Effector memory CD8-positive, alpha-beta T cell (primary cell): Measurements from ENCODE around the gene ARL4A.

Experiments
- ATAC-seq: fragments of 150-1000 bp; cut with Tn5 transposase; replicated peaks from 2 replicates; pipeline ENCODE4 v1.10.0; 2021; ENCODE audit warnings: mild to moderate bottlenecking, moderate library complexity
- DNase-seq, 3 experiments: peaks; one replicate each; pipeline ENCODE4 v3.0.0; 2021
- H3K27ac Mint-ChIP-seq, 2 donors: one replicate each; pipeline ENCODE4 v1.8.0; 2022; ENCODE audit warnings: mild to moderate bottlenecking in 2 of 2, mixed read lengths in 2 of 2, moderate library complexity in 2 of 2
- H3K27me3 Mint-ChIP-seq, 2 donors: one replicate each; pipeline ENCODE4 v1.8.0; 2022; ENCODE audit warnings: mixed read lengths in 2 of 2
- H3K36me3 Mint-ChIP-seq: one replicate; pipeline ENCODE4 v1.8.0; 2022; ENCODE audit warnings: mild to moderate bottlenecking, moderate library complexity, mixed read lengths; ENCODE audit not compliant: insufficient read depth
- H3K4me1 Mint-ChIP-seq, 2 donors: one replicate each; pipeline ENCODE4 v1.8.0; 2022; ENCODE audit warnings: low read depth in 2 of 2, mixed read lengths in 2 of 2
- H3K4me3 Mint-ChIP-seq, 2 donors: one replicate each; pipeline ENCODE4 v1.8.0; 2022; ENCODE audit warnings: mild to moderate bottlenecking in 2 of 2, mixed read lengths in 2 of 2, moderate library complexity in 2 of 2
- H3K9me3 Mint-ChIP-seq, 2 donors: one replicate each; pipeline ENCODE4 v1.8.0; 2022; ENCODE audit warnings: mixed read lengths in 2 of 2

The ARL4A gene

GRCh38 chr7:12729112-12729511 is 41.7 kb downstream of the ARL4A start:
- H3K27me3 Mint-ChIP-seq: no peaks in the 10 kb centered on the region
- H3K4me3 Mint-ChIP-seq: no peak overlapping the region
- H3K36me3 Mint-ChIP-seq: peaks cover 2% of the 10 kb centered on the region
- DNase-seq (no peak), ATAC-seq (no peak)
- H3K9me3 Mint-ChIP-seq: no peaks in the 10 kb centered on the region
- H3K27ac Mint-ChIP-seq: no peak overlapping the region
- peaks cover 7 to 15% of the 10 kb centered on the region in 2 donors for H3K4me1 Mint-ChIP-seq

- Mint-ChIP-seq H3K36me3 (peaks cover 2% of the 10 kb centered on the region), H3K27me3 (no peaks in the 10 kb centered on the region), H3K27ac (peak overlapping the region; percentile 13 to 61), H3K9me3 (no peaks in the 10 kb centered on the region), H3K4me1 (peaks cover 7 to 21% of the 10 kb centered on the region in 2 donors), H3K4me3 (peak overlapping the region in 1 of 2 donors; percentile 32)
- DNase-seq (no peak), ATAC-seq (peak; percentile 29)
Measured at GRCh38 chr7:12730523-12730922, 43.1 kb downstream of the ARL4A start.

- Mint-ChIP-seq H3K4me1 (peaks cover 7 to 21% of the 10 kb centered on the region in 2 donors), H3K27ac (peak overlapping the region; percentile 13 to 61), H3K36me3 (peaks cover 2% of the 10 kb centered on the region), H3K27me3 (no peaks in the 10 kb centered on the region), H3K4me3 (peak overlapping the region; percentile 2 to 47), H3K9me3 (no peaks in the 10 kb centered on the region)
- DNase-seq: no peak
- ATAC-seq: peak; percentile 76
Measured at GRCh38 chr7:12731214-12731656, 43.8 kb downstream of the ARL4A start.

GRCh38 chr7:12731775-12732174 is 44.3 kb downstream of the ARL4A start:
- Mint-ChIP-seq H3K27ac (no peak overlapping the region), H3K4me3 (no peak overlapping the region), H3K4me1 (peaks cover 7 to 21% of the 10 kb centered on the region in 2 donors), H3K27me3 (no peaks in the 10 kb centered on the region), H3K9me3 (no peaks in the 10 kb centered on the region), H3K36me3 (peaks cover 5% of the 10 kb centered on the region)
- DNase-seq: no peak
- peak; percentile 51 for ATAC-seq

GRCh38 chr7:12732428-12732827 is 45.0 kb downstream of the ARL4A start:
- no peaks in the 10 kb centered on the region for H3K9me3 Mint-ChIP-seq
- no peak overlapping the region for H3K4me3 Mint-ChIP-seq
- peaks cover 7 to 21% of the 10 kb centered on the region in 2 donors for H3K4me1 Mint-ChIP-seq
- H3K36me3 Mint-ChIP-seq: peaks cover 5% of the 10 kb centered on the region
- DNase-seq: no peak
- no peaks in the 10 kb centered on the region for H3K27me3 Mint-ChIP-seq
- H3K27ac Mint-ChIP-seq: peak overlapping the region in 1 of 2 donors; percentile 29
- ATAC-seq: no peak

GRCh38 chr7:12735923-12736322 is 48.5 kb downstream of the ARL4A start:
- no peak for ATAC-seq
- Mint-ChIP-seq H3K4me1 (peaks cover 3 to 12% of the 10 kb centered on the region in 2 donors), H3K27me3 (peaks cover 0 to 6% of the 10 kb centered on the region in 2 donors), H3K27ac (no peak overlapping the region), H3K9me3 (no peaks in the 10 kb centered on the region), H3K36me3 (peaks cover 5% of the 10 kb centered on the region), H3K4me3 (no peak overlapping the region)
- DNase-seq: no peak

- DNase-seq (no peak), ATAC-seq (no peak)
- Mint-ChIP-seq H3K27me3 (peaks cover 0 to 6% of the 10 kb centered on the region in 2 donors), H3K9me3 (no peaks in the 10 kb centered on the region), H3K27ac (no peak overlapping the region), H3K4me3 (no peak overlapping the region), H3K4me1 (peaks cover 0 to 7% of the 10 kb centered on the region in 2 donors), H3K36me3 (peaks cover 5% of the 10 kb centered on the region)
Measured at GRCh38 chr7:12737373-12737772, 49.9 kb downstream of the ARL4A start.

- no peak overlapping the region for H3K27ac Mint-ChIP-seq
- DNase-seq: no peak
- H3K27me3 Mint-ChIP-seq: peaks cover 0 to 6% of the 10 kb centered on the region in 2 donors
- peaks cover 0 to 7% of the 10 kb centered on the region in 2 donors for H3K4me1 Mint-ChIP-seq
- H3K4me3 Mint-ChIP-seq: no peak overlapping the region
- peaks cover 4% of the 10 kb centered on the region for H3K36me3 Mint-ChIP-seq
- ATAC-seq: no peak
- H3K9me3 Mint-ChIP-seq: no peaks in the 10 kb centered on the region
Measured at GRCh38 chr7:12737836-12738235, 50.4 kb downstream of the ARL4A start.

- no peak for DNase-seq
- H3K27ac Mint-ChIP-seq: no peak overlapping the region
- no peaks in the 10 kb centered on the region for H3K9me3 Mint-ChIP-seq
Measured at GRCh38 chr7:12738665-12739064, 51.2 kb downstream of the ARL4A start.

More at GRCh38 chr7:12738665-12739064, 51.2 kb downstream of the ARL4A start:
- Mint-ChIP-seq H3K4me3 (no peak overlapping the region), H3K36me3 (peaks cover 3% of the 10 kb centered on the region), H3K27me3 (peaks cover 0 to 6% of the 10 kb centered on the region in 2 donors), H3K4me1 (peaks cover 0 to 7% of the 10 kb centered on the region in 2 donors)
- ATAC-seq: no peak
